Esophagus muscularis mucosa (tissue), 4 donors: ENCODE data around the gene NKIRAS2. TPM values are rescaled to one million over a fixed set of nuclear protein-coding genes. Genes with fewer than 3 reads are reported as not detected.
"Not testable (repeated sequence)": the region's sequence is repeated elsewhere in the genome, so short reads cannot be mapped to it uniquely, and the experiment has no call there.

ENCODE experiments used
- DNase-seq: peaks from one replicate; pipeline ENCODE4 v3.0.0-alpha.2; 2017; ENCODE audit errors: extremely low spot score
- H3K27ac ChIP-seq, 4 donors: fragments of 200-600 bp; sonication (generic); replicated peaks in 1 of 4; 1 replicate in 3 of 4; 2 replicates in 1 of 4; pipeline ENCODE4 v1.5.1; 2016 to 2019; ENCODE audit warnings: mild to moderate bottlenecking in 1 of 4
- H3K27me3 ChIP-seq, 4 donors: fragments of 200-600 bp; sonication (generic); one replicate each; pipeline versions ENCODE4 v1.5.1 to v1.6.0; 2016 to 2019
- H3K36me3 ChIP-seq, 4 donors: fragments of 200-600 bp; sonication (generic); one replicate each; pipeline ENCODE4 v1.5.1; 2016 to 2019
- H3K4me1 ChIP-seq, 4 donors: fragments of 200-600 bp; sonication (generic); one replicate each; pipeline ENCODE4 v1.5.1; 2016 to 2019
- H3K4me3 ChIP-seq, 4 donors: fragments of 200-600 bp; sonication (generic); 1 replicate in 2 of 4; 2 replicates in 2 of 4; pipeline ENCODE4 v1.5.1; 2016 to 2019; ENCODE audit warnings: mild to moderate bottlenecking in 4 of 4, moderate library complexity in 1 of 4
- H3K9me3 ChIP-seq, 4 donors: fragments of 200-600 bp; sonication (generic); 1 replicate in 3 of 4; 2 replicates in 1 of 4; pipeline ENCODE4 v1.5.1; 2016 to 2019
- EP300 ChIP-seq: sonication (generic); formaldehyde crosslinking; IDR thresholded peaks from one replicate; pipeline ENCODE4 v1.6.1; 2017; ENCODE audit warnings: antibody characterized with exemption
- POLR2A ChIP-seq: fragments of 450-650 bp; IDR thresholded peaks from one replicate; pipeline ENCODE4 v1.6.1; 2017; ENCODE audit warnings: antibody characterized with exemption, moderate library complexity, mild to moderate bottlenecking, low read depth
- POLR2AphosphoS5 ChIP-seq, 2 donors: sonication (generic); formaldehyde crosslinking; IDR thresholded peaks; one replicate each; pipeline ENCODE4 v1.6.1; 2017; ENCODE audit warnings: antibody characterized with exemption in 2 of 2
- WGBS: methylation state at CpG from one replicate; pipeline ENCODE4 v1.1.5; 2018; 5-methylcytosine and 5-hydroxymethylcytosine counted together
- intact Hi-C: fragments of 100-400 bp; cut with DNase I; formaldehyde crosslinking; loops from one replicate; pipeline ENCODE4 v1.15.1; 2023
- total RNA-seq, 4 donors: library from RNA; depleted of rRNA; stranded (reverse); fragments of >200 nt; gene quantifications; one replicate each; pipeline versions ENCODE4 v1.1.0 to v1.2.1, GENCODE V29; 2016
- TF ChIP-seq, protein P1 (sequence below), 3 experiments: fragments of 200-600 bp in 2 of 3; fragments of 450-650 bp in 1 of 3; sonication (generic) in 2 of 3; IDR thresholded peaks; one replicate each; pipeline ENCODE4 v1.5.1; 2017 to 2019; ENCODE audit warnings: antibody characterized with exemption in 3 of 3, mild to moderate bottlenecking in 2 of 3, moderate library complexity in 1 of 3

NKIRAS2 gene
- total RNA-seq, 4 donors from 2014 or later, result 44.0 to 74.3 (median 59.0) TPM

DNA sequence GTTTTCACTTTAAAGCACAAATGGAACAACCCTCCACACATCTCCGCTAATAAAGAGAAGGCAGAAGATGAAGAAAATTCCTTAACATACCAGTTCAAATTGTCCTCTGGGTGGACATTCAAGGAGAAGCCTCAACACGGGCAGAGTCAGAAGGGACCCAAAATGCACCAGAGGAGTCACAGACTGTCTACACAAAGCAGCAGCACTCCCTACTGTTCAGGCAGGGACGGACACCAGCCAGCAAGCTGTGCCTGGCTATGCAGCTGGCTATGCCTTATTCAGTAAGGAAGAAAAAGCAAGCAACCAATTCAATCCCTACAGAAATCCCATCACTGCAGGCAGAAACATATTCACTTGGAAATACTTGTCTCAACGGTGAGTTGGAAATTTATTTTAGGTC lies 10.7 kb upstream of the NKIRAS2 start:
- DNase-seq, result no peak
- Histone ChIP-seq H3K9me3 (no peaks in the 10 kb centered on the region), H3K27ac (no peak overlapping the region), H3K4me3 (no peak overlapping the region), H3K27me3 (no peaks in the 10 kb centered on the region), H3K4me1 (peaks cover 74 to 95% (median 84%) of the 10 kb centered on the region in 4 donors), H3K36me3 (peaks cover 0 to 5% (median 0%) of the 10 kb centered on the region in 4 donors)
- intact Hi-C loops, result no loop called here
- TF ChIP-seq, protein P1, sequence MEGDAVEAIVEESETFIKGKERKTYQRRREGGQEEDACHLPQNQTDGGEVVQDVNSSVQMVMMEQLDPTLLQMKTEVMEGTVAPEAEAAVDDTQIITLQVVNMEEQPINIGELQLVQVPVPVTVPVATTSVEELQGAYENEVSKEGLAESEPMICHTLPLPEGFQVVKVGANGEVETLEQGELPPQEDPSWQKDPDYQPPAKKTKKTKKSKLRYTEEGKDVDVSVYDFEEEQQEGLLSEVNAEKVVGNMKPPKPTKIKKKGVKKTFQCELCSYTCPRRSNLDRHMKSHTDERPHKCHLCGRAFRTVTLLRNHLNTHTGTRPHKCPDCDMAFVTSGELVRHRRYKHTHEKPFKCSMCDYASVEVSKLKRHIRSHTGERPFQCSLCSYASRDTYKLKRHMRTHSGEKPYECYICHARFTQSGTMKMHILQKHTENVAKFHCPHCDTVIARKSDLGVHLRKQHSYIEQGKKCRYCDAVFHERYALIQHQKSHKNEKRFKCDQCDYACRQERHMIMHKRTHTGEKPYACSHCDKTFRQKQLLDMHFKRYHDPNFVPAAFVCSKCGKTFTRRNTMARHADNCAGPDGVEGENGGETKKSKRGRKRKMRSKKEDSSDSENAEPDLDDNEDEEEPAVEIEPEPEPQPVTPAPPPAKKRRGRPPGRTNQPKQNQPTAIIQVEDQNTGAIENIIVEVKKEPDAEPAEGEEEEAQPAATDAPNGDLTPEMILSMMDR (IDR thresholded peaks at IDR 0.05), result peak in 1 of 3 experiments; percentile 10
- TF ChIP-seq EP300, result no peak
- 64% methylated on average over 4 of the region's 4 CpGs for WGBS

DNA sequence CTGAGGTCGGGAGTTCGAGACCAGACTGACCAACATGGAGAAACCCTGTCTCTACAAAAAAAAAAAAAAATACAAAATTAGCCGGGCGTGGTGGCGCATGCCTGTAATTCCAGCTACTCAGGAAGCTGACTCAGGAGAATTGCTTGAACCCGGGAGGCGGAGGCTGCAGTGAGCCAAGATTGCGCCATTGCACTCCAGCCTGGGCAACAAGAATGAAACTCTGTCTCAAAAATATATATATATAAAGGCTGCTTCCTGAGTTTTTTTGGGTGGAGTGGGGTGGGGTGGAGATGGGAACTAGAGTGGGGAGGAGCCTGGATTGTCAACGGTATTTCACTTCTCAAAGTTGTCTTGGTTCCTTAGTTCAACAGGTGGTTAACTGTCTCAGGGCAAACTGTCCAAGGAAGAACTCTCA lies 9.6 kb upstream of the NKIRAS2 start:
- H3K27me3 ChIP-seq, DNase-seq, H3K36me3 ChIP-seq, intact Hi-C loops, H3K4me3 ChIP-seq, H3K9me3 ChIP-seq: not testable (repeated sequence)
- peak overlapping the region in 2 of 4 donors; percentile 10 for H3K27ac ChIP-seq
- H3K4me1 ChIP-seq, result peaks cover 72 to 95% (median 84%) of the 10 kb centered on the region in 4 donors
- 64% methylated on average over 9 of the region's 9 CpGs for WGBS

DNA sequence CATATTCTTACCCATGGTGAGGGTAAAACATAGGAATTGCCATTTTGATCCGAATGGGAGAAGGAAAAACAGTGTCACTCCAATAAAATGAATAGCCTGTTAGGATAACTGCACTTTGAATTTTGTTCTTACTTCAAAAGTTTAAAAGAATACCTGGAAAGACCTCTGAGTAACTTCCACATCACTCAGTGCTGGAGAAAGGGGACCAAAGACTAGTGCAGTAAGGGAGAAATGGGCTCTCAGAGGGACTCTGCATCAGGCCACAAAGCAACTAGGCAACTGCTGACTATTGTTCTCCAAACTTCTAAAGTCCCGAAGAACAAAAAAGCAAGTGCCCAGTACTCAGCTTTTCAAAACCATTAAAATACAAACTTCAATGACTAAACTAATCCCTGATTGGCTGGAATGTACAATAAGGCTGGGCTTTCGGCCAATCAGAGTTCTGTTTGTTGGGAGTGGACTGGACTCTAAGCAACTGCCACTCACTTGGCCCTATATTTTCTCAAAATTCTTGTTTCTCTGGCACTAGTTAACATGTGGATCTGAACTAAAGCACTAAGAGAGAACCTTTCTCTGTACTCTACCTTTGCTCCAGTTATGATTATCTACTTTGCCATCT lies 8.9 kb upstream of the NKIRAS2 start:
- intact Hi-C loops, result no loop called here
- Histone ChIP-seq H3K27me3 (no peaks in the 10 kb centered on the region), H3K4me3 (no peak overlapping the region), H3K4me1 (peaks cover 72 to 95% (median 84%) of the 10 kb centered on the region in 4 donors), H3K9me3 (no peaks in the 10 kb centered on the region), H3K27ac (peak overlapping the region in 2 of 4 donors; percentile 10), H3K36me3 (peaks cover 0 to 5% (median 0%) of the 10 kb centered on the region in 4 donors)
- WGBS, result 83% methylated on average over 3 of the region's 3 CpGs
- TF ChIP-seq, protein P1 (IDR thresholded peaks at IDR 0.05), result no peak
- no peak for TF ChIP-seq POLR2AphosphoS5 (IDR thresholded peaks at IDR 0.05)
- no peak for TF ChIP-seq POLR2A
- no peak for TF ChIP-seq EP300
- no peak for DNase-seq

DNA sequence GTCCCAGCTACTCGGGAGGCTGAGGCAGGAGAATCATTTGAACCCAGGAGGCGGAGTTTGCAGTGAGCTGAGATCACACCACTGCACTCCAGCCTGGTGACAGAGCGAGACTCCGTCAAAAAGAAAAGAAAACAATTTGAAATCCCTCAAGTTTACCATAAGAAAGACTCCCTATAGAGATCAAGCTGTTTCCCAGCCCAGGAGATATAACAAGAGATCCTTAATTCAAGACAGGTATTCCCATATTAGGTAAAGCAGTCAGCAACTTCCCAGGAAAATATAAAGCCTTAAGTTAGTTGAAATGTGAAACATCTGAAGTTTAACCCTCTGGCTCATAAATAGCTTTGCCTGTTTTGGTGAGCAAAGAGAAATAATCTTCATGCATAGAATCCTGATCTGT lies 7.5 kb upstream of the NKIRAS2 start:
- H3K27me3 ChIP-seq, H3K4me3 ChIP-seq, H3K36me3 ChIP-seq, intact Hi-C loops, H3K9me3 ChIP-seq, H3K27ac ChIP-seq, DNase-seq: not testable (repeated sequence)
- WGBS, result 80% methylated on average over 4 of the region's 4 CpGs
- H3K4me1 ChIP-seq, result peaks cover 69 to 91% (median 78%) of the 10 kb centered on the region in 4 donors

DNA sequence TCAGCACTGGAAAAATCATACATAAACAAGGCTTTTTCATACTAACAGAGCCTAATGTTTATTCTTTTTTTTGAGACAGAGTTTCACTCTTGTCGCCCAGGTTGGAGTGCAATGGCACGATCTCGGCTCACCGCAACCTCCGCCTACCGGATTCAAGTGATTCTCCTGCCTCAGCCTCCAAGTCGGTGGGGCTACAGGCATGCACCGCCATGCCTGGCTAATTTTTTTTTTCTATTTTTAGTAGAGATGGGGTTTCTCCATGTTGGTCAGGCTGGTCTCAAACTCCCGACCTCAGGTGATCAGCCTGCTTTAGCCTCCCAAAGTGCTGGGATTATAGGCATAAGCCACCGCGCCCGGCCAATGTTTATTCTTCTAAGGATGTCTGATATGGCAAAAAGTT lies 6.2 kb upstream of the NKIRAS2 start:
- DNase-seq, H3K36me3 ChIP-seq, H3K27me3 ChIP-seq, intact Hi-C loops, H3K4me3 ChIP-seq, H3K9me3 ChIP-seq: not testable (repeated sequence)
- 89% methylated on average over 12 of the region's 12 CpGs for WGBS
- peak overlapping the region in 1 of 4 donors; percentile 2 for H3K27ac ChIP-seq
- peaks cover 74 to 88% (median 82%) of the 10 kb centered on the region in 4 donors for H3K4me1 ChIP-seq

DNA sequence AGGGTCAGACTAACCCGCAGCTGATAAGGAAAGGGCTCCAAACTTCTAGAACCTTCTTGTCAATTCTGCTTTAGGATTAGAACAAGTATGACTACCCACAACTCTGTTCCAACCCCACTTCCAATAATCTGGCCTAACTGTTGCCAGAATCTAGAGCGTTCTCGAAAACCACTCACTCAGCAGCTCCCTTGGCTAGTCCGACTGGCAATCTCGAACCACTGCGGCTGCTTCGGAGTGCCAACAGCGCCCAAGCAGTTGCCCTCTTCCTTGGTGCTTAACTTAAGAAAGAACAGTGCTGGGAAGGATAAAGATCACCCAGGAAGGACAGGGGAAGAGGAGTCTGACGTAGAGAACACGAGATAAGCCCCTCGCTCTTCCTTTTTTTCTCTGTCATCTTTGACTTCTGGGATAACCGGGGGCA lies 3.5 kb upstream of the NKIRAS2 start:
- peak overlapping the region; percentile 65 to 95 (median 78) for H3K4me3 ChIP-seq
- no peak for DNase-seq
- 4% methylated on average over 12 of the region's 12 CpGs for WGBS
- peaks cover 0 to 1% (median 0%) of the 10 kb centered on the region in 4 donors for H3K36me3 ChIP-seq
- intact Hi-C loops, result no loop called here
- H3K27ac ChIP-seq, result peak overlapping the region; percentile 82 to 92 (median 90)
- TF ChIP-seq, protein P1 (IDR thresholded peaks at IDR 0.05), result no peak
- TF ChIP-seq POLR2AphosphoS5 (IDR thresholded peaks at IDR 0.05) (no peak), POLR2A (no peak), EP300 (no peak)
- H3K9me3 ChIP-seq, result no peaks in the 10 kb centered on the region
- no peaks in the 10 kb centered on the region for H3K27me3 ChIP-seq
- H3K4me1 ChIP-seq, result peaks cover 62 to 82% (median 76%) of the 10 kb centered on the region in 4 donors
